ENCODE measurements around the gene CXCL11. TPM values are rescaled to one million over a fixed set of nuclear protein-coding genes. Genes with fewer than 3 reads are reported as not detected.

Gene CXCL11
- total RNA-seq, 1 experiment from 2014 or later, result not detected

GRCh38 chr4:76055016-76055415, 19.1 kb upstream of the CXCL11 start:
- H3K9ac ChIP-seq (ENCODE audit: extremely low read depth, insufficient read length, low read length), result no peak overlapping the region
- H3K36me3 Mint-ChIP-seq (ENCODE audit: insufficient read depth in 1 of 3, low read depth in 3 of 3), result no peaks in the 10 kb centered on the region
- H3T11ph ChIP-seq (ENCODE audit: low read length), result no peak overlapping the region
- no peak overlapping the region for H3K56ac ChIP-seq (ENCODE audit: insufficient read length, low read depth, low read length)
- no peak overlapping the region for H2BK12ac ChIP-seq (ENCODE audit: insufficient read length, low read depth, low read length)
- H3K9me3 Mint-ChIP-seq, result no peaks in the 10 kb centered on the region
- H3K23ac ChIP-seq (ENCODE audit: insufficient read length, low read depth, low read length), result no peak overlapping the region
- H3K9me3 ChIP-seq (ENCODE audit: control insufficient read depth, low read depth, low read length), result no peaks in the 10 kb centered on the region
- H3K18ac ChIP-seq (ENCODE audit: insufficient read length, low read depth, low read length), result no peak overlapping the region
- H3K4ac ChIP-seq (ENCODE audit: low read depth, low read length), result no peak overlapping the region
- H3K27ac Mint-ChIP-seq, result peak overlapping the region in 2 of 3 experiments; percentile 46 to 94; a peak in 3 of 7 replicates
- TF ChIP-seq, protein P1, sequence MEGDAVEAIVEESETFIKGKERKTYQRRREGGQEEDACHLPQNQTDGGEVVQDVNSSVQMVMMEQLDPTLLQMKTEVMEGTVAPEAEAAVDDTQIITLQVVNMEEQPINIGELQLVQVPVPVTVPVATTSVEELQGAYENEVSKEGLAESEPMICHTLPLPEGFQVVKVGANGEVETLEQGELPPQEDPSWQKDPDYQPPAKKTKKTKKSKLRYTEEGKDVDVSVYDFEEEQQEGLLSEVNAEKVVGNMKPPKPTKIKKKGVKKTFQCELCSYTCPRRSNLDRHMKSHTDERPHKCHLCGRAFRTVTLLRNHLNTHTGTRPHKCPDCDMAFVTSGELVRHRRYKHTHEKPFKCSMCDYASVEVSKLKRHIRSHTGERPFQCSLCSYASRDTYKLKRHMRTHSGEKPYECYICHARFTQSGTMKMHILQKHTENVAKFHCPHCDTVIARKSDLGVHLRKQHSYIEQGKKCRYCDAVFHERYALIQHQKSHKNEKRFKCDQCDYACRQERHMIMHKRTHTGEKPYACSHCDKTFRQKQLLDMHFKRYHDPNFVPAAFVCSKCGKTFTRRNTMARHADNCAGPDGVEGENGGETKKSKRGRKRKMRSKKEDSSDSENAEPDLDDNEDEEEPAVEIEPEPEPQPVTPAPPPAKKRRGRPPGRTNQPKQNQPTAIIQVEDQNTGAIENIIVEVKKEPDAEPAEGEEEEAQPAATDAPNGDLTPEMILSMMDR (conservative IDR thresholded peaks at IDR 0.05), result no peak
- no peak overlapping the region for H3K4me2 ChIP-seq (ENCODE audit: insufficient read depth, insufficient read length, low read length)
- H2BK120ac ChIP-seq (ENCODE audit: low read depth, low read length, poor library complexity, severe bottlenecking), result no peak overlapping the region
- H3K4me1 Mint-ChIP-seq, result peaks cover 32 to 40% of the 10 kb centered on the region in 2 experiments
- H2AFZ ChIP-seq (ENCODE audit: low read length), result peak overlapping the region; percentile 32
- DNase-seq, result no peak
- H2AK5ac ChIP-seq (ENCODE audit: insufficient read length, low read length), result no peak overlapping the region
- H3K27me3 ChIP-seq (ENCODE audit: insufficient read depth, low read length), result no peaks in the 10 kb centered on the region
- H2BK5ac ChIP-seq (ENCODE audit: insufficient read length, low read length), result no peak overlapping the region
- H3K79me2 ChIP-seq (ENCODE audit: insufficient read depth, low read length), result no peaks in the 10 kb centered on the region
- H3K27me3 Mint-ChIP-seq (ENCODE audit: low read depth), result no peaks in the 10 kb centered on the region
- no peak overlapping the region for H3K4me3 Mint-ChIP-seq
- H4K5ac ChIP-seq (ENCODE audit: insufficient read length, low read depth, low read length), result no peak overlapping the region
- H4K20me1 ChIP-seq (ENCODE audit: control insufficient read depth, insufficient read depth, insufficient read length), result no peaks in the 10 kb centered on the region
- no peaks in the 10 kb centered on the region for H3K23me2 ChIP-seq (ENCODE audit: insufficient read length, low read depth, low read length, poor library complexity, severe bottlenecking)
- H3K14ac ChIP-seq (ENCODE audit: insufficient read depth, low read length), result no peak overlapping the region
- no peak overlapping the region for H2BK15ac ChIP-seq (ENCODE audit: low read depth, low read length)
- no peak overlapping the region for H4K8ac ChIP-seq (replicated peaks; ENCODE audit: insufficient read length, low read depth, low read length)
- peaks cover 9% of the 10 kb centered on the region for H3K4me1 ChIP-seq (ENCODE audit: insufficient read depth, low read length)
- H4K91ac ChIP-seq (ENCODE audit: insufficient read length, low read depth, low read length), result no peak overlapping the region
- no peak overlapping the region for H3K27ac ChIP-seq (ENCODE audit: insufficient read length, low read depth, low read length)
- no peaks in the 10 kb centered on the region for H3K79me1 ChIP-seq (ENCODE audit: insufficient read depth, low read depth, low read length, poor library complexity, severe bottlenecking)
- H2BK20ac ChIP-seq (ENCODE audit: low read depth, low read length, poor library complexity, severe bottlenecking), result no peak overlapping the region
- no CpG with 5 or more reads among the region's 2 CpGs for WGBS (ENCODE audit: extremely low coverage, insufficient read length, low lambda C conversion rate)
